HG03108 (cell line): ENCODE results near the gene BAHCC1.

ENCODE experiments used
- ATAC-seq: cut with Tn5 transposase; IDR thresholded peaks from one replicate; pipeline ENCODE4 v1.9.1; 2021; ENCODE audit warnings: moderate library complexity; ENCODE audit not compliant: unreplicated experiment

BAHCC1 gene

DNA sequence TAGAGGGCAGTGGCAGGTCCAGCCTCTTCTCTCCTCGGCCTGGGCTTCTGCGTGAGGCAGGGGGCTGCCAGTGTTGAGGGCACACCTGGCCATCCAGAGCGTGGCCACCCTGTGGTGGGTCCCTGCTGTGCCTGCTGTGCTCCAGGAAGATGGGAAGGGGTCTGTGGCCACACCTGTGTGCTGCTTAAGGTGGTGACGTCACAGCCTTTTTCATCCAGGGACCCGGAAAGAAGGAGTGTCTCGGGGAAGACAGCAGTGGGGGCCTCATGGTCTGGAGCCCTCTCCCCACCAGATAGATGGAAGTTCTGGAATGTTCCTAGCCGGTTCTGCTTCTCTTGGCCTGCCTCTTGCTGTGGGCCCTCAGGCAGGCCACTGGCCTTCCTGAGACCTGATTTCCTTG, 80.8 kb downstream of the BAHCC1 start:
- no peak for ATAC-seq

- ATAC-seq = no peak
Measured at GRCh38 chr17:81476635-81477034, 81.4 kb downstream of the BAHCC1 start.

- ATAC-seq = no peak
Measured at GRCh38 chr17:81477173-81477572, 81.9 kb downstream of the BAHCC1 start.

GRCh38 chr17:81478119-81478518, 82.9 kb downstream of the BAHCC1 start:
- no peak for ATAC-seq

DNA sequence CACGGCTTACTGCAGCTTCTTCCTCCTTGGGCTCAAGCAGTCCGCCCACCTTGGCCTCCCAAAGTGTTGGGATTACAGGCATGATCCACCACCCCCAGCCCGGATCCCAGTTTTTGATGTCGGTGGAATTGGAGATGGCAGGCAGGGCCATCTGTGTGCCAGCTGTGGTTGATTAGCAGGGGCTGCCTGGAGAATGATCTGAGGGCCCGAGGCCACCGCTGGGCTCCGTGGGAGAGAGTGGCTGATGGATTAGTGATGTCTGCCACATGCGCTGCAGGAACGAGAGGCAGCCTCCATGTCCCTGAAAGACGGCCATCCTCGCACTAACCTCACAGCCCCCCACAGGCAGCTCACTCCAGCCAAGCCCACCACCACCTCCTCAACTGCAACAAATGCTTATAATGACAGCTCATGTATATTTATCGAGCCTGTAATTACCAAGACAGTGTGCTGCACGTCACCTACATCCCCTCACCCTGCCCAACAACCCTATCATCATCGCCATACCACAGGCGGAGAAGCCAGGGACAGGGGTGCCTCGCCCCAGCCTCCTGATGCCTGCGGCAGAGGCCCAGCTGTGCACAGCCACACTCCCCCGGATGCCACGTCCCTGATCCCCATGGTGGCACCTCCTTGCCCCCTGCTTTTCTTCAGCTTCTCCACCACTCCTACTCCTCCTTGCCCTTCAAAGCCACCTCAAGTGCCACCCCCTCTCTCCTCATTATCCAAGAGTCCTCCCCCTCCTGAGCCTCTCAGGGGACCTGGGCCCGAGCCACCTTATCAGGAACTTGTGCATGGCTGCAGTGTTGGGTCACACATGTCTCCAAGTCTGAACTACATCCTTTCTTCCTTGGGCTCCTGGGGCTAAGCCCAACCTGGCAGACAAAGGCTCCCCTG, 84.2 kb downstream of the BAHCC1 start:
- ATAC-seq = no peak

GRCh38 chr17:81480140-81481072, 85.1 kb downstream of the BAHCC1 start:
- no peak for ATAC-seq

DNA sequence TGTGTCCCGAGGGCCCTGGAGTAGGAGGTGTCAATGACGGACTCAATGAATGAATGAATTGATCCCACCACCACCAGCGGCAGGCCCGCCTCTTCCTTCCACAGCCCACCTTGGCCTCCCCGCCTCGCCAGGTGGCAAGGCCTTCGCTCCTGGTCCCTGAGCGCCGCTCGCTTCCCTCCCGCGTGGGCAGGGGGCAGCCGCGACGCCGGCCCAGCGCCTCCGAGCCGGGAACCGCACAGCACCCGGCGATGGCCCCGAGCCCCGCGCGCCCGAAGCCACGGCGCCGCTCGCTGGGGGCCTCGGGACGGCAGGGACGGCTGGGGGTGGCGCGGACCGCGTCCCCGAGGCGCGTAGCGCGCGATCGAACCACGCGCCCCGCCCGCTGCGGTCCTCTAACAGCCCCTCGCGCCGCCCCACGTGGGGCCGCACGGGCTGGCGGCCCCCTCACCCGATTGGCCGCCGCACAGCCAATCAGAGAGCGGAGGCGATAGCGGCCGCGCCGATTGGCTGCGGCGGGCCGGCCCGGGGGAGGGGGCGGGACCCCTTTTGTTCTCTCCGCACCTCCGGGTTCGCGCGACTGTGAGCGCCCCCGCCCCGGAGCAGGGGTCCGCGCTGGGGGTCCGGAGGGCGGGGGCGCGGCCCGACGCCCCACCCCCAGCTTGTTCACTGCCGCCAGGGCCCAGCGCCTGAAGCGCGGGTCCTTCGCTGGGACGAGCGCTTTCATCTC, 86.0 kb downstream of the BAHCC1 start:
- ATAC-seq = no peak

- no peak for ATAC-seq
Measured at GRCh38 chr17:81481815-81482505, 86.7 kb downstream of the BAHCC1 start.

DNA sequence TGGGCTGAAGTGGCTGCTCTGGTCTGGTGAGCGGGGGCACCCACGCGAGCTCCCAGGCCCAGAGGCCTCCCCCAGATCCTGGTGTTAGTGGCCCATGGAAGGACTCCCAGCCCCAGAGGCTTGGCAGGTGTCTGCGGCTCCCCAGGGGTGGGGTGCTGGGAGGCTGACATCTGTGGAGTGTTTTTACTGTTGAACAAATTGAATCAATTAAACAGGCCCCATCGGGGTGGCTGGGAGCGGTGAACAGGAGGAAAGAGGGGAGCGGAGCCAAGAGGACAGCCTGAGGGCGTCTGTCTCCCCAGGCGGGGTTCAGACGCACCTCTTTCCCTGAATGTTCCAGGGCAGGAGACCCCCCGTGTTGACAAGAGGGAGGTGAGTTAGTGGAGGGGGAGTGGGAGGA, 87.4 kb downstream of the BAHCC1 start:
- ATAC-seq = no peak

DNA sequence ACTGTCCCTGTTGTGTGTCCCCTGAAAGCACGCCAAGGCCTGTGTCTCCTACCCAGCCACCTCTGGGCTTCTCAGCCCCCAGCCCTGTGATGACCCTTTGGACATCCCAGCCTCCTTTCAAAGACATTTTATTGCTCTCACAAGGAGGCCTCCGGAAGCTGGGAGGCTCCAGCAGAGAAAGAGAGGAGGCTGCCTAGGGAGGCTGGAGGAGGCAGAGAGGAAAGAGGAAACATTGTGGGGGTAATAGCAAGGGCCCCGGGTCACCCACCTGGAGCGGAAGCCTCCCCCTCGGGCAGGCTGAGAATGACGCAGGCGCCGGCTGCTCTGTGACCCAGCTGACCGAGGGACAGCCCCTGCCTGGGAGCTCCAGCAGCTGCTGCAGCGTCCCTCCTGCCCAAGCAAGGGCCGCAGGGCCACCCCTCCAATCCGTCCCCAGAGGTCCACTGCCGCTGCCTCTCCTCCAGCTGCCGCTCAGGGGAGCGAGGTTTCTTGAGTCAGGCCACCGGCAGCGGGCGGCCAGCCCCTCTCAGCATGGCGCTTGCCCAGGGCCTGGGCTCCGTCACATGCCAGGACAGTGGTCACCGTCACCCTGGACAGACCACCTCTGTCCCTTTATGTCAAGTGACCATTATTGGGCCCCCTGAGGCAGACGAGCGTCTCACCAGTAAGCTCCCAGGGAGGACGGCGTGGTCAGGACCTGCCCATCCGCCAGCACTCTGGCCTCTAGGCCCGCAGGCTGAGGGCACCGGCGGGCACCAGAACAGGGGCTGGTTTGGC, 88.0 kb downstream of the BAHCC1 start:
- peak; percentile 39 for ATAC-seq

DNA sequence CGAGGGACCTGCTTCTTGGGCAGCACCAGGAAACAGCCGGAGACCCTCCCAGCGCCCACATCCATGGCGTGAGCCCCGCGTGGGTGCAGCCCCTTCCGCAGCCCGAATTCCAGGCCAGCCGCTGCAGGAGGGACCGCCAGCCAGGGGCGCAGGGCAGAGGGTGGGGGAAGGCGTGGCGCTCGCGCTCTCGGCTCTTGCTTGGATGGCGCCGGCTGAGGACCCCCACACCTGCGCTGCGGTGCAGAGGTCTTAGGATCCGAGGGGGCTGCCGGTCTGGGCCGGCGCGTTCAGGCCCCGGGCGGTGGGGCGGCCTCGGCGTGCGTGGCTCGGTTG, 88.6 kb downstream of the BAHCC1 start:
- no peak for ATAC-seq

DNA sequence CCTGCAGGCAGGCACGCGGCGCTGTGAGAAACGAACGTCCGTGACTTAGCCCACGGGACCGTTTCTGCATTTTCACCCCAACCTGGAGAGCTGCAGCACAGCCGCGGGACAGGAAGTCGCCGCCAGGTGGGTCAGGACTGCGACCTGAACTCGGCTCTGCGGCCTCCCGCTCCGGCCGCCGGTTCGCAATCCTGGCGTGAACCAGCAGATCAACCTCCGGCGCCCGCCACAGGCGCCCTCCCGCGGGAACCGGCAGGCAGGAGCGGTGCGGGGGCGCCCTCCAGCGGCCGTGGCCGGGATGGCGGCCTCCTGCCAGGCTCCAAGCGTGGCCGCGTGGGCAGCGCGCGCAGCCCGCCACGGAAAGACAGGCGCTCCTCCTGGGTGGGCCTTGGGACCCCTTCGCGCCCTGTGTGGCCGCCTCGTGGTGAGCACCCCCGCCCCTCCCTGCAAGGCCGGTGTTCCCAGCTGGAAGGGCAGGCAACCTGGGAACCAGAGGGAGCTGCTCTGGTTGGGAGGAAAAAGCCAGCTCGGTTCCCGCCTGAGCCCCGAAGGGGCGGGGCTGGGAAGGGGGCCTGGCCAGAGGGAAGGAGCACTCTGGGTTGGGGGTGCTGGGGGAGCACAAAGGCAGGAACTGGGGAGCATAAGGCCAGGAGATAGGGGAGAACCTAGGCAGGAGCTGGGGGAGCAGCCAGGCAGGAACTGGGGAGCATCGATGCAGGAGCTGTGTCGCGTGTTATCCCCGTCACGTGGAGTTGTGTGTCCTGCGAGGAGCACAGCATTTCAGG, 89.1 kb downstream of the BAHCC1 start:
- no peak for ATAC-seq

GRCh38 chr17:81486199-81486810, 91.0 kb downstream of the BAHCC1 start:
- ATAC-seq = no peak

- no peak for ATAC-seq
Measured at GRCh38 chr17:81487089-81487486, 91.8 kb downstream of the BAHCC1 start.

DNA sequence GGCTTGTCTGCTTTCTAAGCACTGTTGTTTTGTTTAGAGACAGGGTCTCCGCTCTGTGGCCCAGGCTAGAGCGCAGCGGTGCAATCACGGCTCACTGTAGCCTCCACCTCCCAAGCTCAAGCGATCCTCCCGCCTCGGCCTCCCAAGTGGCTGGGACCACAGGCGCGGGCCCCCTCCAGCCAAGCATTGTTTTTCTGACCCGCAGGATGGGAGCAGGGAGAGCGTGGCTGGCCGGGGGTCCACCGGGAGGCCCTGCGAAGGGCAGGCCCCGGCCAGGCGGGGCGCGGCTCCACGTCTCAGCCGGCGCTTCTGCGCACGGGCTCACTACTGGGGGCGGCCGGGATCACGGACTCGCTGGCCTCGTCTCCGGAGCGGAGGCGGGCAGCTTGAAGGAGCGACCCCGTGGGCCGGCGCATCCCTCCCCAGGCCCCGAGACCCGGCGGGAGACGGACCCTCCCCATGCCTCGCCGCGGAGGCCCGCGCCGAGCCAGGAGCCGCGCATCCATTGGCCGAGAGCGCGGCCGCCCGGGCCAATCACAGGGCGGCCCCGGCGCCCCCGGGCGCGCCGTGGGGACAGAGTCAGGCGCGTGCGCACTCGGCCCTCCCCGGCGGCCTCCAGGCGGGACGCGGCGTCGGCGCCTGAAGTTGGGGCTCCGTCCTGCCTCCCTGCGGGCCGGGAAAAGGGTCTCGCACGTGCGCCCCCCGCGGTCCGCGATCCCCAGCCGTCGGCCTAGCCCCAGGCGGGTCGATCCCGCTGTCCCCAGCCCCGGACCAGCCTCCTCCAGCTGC, 92.4 kb downstream of the BAHCC1 start:
- no peak for ATAC-seq

- no peak for ATAC-seq
Measured at GRCh38 chr17:81488276-81488860, 93.1 kb downstream of the BAHCC1 start.
